Ovary (tissue), 3 donors: Measurements from ENCODE around the gene DLK1.

Experiments
- EP300 ChIP-seq: sonication (generic); formaldehyde crosslinking; IDR thresholded peaks from one replicate; pipeline ENCODE4 v1.6.1; 2017; ENCODE audit warnings: antibody characterized with exemption
- POLR2A ChIP-seq: fragments of 450-650 bp; IDR thresholded peaks from one replicate; pipeline ENCODE4 v1.6.1; 2017; ENCODE audit warnings: antibody characterized with exemption, mild to moderate bottlenecking, moderate library complexity
- TF ChIP-seq, protein P1 (sequence below), 3 donors: fragments of 450-650 bp in 2 of 3; fragments of 200-600 bp in 1 of 3; IDR thresholded peaks; one replicate each; pipeline versions ENCODE4 v1.5.1 to v1.8.0; 2016 to 2022; ENCODE audit warnings: antibody characterized with exemption in 3 of 3, mild to moderate bottlenecking in 1 of 3
- donor health status: DM: no; HTN: no; CAD: no.

DNA sequence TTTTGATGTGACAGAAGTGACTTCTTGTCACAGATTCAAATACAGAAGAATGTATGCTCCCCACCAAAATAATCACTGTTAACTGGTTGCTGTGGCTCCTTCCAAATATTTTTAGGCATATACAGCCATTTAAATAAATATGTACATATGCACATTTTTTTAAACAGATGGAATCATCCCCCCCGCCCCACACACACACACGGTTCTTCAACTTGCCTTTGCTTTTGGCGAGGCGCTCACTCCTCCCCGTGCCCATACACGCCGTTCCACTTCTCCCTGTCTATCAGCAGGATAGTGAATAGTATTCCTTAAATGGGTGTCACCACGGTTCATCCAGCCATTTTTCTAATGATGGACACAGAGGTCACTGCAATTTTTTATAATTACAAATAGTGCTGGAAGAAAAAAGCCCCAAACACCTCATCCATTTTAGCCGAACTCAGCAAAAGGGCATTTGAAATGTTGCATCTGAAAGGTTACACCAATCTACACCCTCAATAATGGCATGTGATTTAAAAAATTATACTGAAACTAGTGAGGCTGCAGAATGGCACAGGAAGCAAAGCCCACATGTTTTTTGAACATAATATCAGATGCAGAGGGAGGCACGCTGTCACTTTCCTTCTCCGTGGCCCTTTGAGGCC lies 60.0 kb downstream of the DLK1 start:
- TF ChIP-seq, protein P1, sequence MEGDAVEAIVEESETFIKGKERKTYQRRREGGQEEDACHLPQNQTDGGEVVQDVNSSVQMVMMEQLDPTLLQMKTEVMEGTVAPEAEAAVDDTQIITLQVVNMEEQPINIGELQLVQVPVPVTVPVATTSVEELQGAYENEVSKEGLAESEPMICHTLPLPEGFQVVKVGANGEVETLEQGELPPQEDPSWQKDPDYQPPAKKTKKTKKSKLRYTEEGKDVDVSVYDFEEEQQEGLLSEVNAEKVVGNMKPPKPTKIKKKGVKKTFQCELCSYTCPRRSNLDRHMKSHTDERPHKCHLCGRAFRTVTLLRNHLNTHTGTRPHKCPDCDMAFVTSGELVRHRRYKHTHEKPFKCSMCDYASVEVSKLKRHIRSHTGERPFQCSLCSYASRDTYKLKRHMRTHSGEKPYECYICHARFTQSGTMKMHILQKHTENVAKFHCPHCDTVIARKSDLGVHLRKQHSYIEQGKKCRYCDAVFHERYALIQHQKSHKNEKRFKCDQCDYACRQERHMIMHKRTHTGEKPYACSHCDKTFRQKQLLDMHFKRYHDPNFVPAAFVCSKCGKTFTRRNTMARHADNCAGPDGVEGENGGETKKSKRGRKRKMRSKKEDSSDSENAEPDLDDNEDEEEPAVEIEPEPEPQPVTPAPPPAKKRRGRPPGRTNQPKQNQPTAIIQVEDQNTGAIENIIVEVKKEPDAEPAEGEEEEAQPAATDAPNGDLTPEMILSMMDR (IDR thresholded peaks at IDR 0.05), result no peak
- TF ChIP-seq POLR2A, result no peak
- TF ChIP-seq EP300, result no peak
